ENCODE data around the gene KRTAP9-4.
"Not testable (repeated sequence)": the region's sequence is repeated elsewhere in the genome, so short reads cannot be mapped to it uniquely, and the experiment has no call there.

KRTAP9-4 gene, protein sequence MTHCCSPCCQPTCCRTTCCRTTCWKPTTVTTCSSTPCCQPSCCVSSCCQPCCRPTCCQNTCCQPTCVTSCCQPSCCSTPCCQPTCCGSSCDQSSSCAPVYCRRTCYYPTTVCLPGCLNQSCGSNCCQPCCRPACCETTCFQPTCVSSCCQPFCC

DNA sequence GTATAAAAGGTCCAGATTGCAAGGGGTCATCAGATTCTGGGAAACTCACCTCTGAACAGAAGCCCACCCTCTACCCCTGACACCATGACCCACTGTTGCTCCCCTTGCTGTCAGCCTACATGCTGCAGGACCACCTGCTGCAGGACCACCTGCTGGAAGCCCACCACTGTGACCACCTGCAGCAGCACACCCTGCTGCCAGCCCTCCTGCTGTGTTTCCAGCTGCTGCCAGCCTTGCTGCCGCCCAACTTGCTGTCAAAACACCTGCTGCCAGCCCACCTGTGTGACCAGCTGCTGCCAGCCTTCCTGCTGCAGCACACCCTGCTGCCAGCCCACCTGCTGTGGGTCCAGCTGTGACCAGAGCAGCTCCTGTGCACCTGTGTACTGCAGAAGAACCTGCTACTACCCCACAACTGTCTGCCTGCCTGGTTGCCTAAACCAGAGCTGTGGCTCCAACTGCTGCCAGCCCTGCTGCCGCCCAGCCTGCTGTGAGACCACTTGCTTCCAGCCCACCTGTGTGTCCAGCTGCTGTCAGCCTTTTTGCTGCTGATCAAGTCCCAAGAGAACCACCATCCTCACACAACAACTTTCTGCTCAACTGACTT, at the start of gene KRTAP9-4:
Gene KRTAP9-4 (plus strand): TSS at position 51 of the 604 bp plus-strand sequence. CDS start 34 bp downstream, at position 85.
- DNase-seq: not testable (repeated sequence)

DNA sequence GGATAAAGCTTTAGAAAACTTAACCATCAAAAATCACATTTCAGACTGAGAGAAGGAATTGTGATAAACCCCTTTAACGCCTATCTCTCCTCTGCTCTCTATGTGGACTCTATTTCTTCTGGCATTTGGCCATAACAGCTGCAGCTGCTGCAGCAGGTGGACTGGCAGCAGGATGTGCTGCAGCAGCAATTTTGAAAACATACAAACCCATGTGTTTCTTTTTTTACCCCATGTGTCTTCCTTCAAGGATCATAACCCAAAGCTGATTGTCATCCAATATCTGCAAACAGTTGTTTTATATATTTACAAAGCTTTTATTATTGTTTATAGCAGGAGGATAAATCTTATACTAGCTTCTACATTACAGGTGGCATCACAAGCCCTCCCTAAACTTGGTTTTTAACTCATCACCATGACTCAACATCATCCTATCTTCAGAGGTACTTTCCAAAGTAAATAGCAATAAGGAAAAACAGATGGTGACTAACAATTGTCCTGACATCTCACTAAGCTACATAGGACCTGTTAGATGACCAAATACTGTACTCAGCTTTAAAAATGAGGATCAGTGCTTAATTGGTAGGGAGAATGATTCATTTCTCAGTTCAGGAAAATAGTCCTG, 37.5 kb upstream of the KRTAP9-4 start:
- no peak for DNase-seq

DNA sequence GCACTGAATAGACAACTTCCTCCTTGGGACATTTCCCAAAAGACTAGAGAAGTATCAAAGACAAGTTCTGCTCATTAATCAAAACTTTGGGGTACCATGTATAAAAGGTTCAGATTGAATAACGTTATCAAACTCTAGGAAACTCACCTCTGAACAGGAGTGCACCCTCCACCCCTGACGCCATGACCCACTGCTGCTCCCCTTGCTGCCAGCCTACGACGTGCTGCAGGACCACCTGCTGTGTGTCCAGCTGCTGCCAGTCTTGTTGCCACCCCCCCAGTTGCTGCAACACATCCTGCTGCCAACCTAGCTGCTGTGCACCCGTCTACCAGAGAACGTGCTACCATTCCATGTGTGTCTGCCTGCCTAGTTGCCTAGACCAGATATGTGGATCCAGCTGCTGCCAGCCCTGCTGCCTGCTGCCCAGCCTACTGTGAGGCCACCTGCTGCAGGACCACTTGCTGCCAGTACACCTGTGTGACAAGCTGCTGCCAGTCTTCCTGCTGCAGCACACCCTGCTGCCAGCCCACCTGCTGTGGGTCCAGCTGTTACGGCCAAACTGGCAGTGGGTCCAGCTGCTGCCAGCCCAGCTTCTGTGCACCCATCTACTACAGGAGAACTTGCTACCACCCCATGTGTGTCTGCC, 36.8 kb upstream of the KRTAP9-4 start:
- DNase-seq: no peak

DNA sequence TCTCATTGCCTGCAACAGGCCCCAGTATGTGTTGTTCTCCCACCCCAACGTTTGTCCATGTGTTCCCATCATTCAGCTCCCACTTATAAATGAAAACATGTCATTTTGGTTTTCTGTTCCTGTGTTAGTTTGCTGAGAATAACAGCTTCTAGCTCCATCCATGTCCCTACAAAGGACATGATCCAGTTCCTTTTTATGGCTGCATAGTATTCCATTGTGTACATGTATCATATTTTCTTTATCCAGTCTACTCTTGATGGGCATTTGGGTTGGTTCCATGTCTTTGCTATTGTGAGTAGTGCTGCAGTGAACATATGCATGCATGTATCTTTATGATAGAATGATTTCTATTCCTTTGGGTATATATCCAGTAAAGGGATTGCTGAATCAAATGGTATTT, 33.8 kb upstream of the KRTAP9-4 start:
- DNase-seq: no peak

DNA sequence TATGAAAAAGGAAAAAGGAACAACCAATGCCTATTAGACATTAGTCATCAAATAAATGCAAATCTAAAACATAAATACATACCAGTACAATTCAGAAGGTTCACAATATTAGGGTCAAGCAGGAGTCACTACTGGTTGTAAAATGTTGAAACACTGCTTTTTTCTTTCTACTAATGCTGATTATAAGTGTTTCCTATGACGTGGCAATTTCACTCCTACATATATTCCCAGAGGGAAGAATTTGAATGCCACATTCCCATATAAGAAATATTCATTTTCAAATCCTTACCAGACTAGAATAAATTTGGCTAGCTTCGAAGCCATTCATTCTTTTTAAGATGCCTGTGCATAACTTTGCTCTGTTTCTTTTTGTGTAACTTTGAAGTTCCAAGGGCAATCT, 25.7 kb upstream of the KRTAP9-4 start:
- DNase-seq: no peak

DNA sequence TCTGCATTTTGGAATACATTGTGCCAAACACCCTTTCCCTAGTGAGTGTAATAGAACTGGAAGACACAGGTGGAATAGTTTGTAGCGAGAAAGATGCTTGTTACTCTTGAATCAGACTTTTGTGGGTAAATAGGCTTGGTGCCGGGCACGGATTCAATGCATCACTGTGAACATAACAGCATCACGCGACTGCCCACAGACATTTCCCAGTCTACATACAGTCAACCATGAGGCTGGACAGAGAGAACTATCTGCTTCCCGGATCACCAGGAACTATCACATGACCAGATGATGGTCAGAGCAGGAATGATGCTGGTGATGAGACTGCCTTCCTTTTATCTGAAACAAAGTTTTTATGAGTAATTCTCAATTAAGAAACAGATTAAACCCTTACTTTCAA, 23.4 kb upstream of the KRTAP9-4 start:
- no peak for DNase-seq

DNA sequence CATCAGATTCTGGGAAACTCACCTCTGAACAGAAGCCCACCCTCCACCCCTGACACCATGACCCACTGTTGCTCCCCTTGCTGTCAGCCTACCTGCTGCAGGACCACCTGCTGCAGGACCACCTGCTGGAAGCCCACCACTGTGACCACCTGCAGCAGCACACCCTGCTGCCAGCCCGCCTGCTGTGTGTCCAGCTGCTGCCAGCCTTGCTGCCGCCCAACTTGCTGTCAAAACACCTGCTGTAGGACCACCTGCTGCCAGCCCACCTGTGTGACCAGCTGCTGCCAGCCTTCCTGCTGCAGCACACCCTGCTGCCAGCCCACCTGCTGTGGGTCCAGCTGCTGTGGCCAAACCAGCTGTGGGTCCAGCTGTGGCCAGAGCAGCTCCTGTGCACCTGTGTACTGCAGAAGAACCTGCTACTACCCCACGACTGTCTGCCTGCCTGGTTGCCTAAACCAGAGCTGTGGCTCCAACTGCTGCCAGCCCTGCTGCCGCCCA, 22.8 kb upstream of the KRTAP9-4 start, which contains the start of gene KRTAP9-2:
Gene KRTAP9-2 (plus strand): TSS at position 51 of the 498 bp plus-strand sequence. CDS start 7 bp downstream, at position 58.
- not testable (repeated sequence) for DNase-seq

DNA sequence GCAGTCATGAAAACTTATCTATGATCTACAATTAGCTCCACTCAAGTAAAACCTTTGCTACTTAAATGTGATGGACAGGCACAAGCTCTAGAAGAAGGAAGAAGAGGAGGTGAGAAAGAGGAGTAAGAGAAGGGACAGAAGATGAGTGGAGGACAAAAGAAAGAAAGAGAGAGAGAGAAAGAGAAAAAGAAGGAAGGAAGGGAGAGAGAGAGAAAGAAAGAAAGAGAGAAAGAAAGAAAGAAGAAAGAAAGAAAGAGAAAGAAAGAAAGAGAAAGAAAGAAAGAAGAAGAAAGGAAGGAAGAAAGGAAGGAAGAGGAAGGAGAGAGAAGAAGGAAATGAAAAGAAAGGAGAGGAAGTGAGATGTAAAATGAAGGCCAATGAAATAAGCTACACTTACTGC, 19.4 kb upstream of the KRTAP9-4 start:
- no peak for DNase-seq

DNA sequence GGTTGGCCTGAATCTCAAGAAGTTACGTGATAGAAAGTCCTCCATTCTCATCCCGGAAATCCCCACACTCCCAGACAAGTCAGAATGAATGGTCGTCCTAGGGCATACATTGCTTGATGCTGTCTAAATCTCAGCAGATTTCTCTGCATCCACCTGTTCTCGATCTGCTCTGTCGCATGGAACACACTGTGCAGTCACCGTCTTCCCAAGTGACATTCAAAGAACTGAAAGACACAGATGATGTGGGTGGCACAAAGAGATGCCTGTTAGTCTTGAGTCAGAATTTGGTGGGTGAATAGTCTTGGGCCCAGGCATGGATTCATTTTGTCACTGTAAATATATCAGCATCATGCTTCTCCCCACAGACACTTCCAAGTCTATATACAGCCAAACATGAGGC, 17.8 kb upstream of the KRTAP9-4 start:
- DNase-seq: no peak

DNA sequence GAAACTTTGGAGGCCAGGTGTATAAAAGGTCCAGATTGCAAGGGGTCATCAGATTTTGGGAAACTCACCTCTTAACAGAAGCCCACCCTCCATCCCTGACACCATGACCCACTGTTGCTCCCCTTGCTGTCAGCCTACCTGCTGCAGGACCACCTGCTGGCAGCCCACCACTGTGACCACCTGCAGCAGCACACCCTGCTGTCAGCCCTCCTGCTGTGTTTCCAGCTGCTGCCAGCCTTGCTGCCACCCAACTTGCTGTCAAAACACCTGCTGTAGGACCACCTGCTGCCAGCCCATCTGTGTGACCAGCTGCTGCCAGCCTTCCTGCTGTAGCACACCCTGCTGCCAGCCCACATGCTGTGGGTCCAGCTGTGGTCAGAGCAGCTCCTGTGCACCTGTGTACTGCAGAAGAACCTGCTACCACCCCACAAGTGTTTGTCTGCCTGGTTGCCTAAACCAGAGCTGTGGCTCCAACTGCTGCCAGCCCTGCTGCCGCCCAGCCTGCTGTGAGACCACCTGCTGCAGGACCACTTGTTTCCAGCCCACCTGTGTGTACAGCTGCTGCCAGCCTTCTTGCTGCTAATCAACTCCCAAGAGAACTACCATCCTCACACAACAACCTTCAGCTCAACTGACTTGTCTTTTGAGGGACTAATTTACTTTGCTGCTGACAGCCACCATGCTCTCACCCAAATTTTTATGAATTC, 16.9 kb upstream of the KRTAP9-4 start, which contains the start of gene KRTAP9-3:
Gene KRTAP9-3 (plus strand): TSS at position 51 of the 707 bp plus-strand sequence. CDS start 53 bp downstream, at position 104.
- DNase-seq: not testable (repeated sequence)

DNA sequence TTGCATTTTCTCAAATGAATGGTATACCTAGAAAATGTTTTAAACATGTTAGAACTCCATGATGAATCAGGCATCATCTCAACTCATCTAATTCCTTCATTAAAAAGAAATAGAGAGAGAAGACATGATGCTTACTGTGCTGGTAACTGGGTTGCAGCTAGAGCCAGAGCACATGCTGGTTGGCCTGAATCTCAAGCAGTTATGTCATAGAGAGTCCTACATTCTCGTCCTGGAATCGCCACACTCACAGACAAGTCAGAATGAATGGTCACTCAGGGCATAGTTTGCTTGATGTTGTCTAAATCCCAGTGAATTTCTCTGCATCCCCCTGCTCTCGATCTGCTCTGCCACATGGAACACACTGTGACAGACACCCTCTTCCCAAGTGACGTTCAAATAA, 12.4 kb upstream of the KRTAP9-4 start:
- DNase-seq: not testable (repeated sequence)

DNA sequence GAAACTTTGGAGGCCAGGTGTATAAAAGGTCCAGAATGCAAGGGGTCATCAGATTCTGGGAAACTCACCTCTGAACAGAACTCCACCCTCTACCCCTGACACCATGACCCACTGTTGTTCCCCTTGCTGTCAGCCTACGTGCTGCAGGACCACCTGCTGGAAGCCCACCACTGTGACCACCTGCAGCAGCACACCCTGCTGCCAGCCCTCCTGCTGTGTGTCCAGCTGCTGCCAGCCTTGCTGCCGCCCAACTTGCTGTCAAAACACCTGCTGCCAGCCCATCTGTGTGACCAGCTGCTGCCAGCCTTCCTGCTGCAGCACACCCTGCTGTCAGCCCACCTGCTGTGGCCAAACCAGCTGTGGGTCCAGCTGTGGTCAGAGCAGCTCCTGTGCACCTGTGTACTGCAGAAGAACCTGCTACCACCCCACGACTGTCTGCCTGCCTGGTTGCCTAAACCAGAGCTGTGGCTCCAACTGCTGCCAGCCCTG, 11.5 kb upstream of the KRTAP9-4 start, which contains the start of gene KRTAP9-8:
Gene KRTAP9-8 (plus strand): TSS at position 51 of the 489 bp plus-strand sequence. CDS start 53 bp downstream, at position 104.
- not testable (repeated sequence) for DNase-seq

DNA sequence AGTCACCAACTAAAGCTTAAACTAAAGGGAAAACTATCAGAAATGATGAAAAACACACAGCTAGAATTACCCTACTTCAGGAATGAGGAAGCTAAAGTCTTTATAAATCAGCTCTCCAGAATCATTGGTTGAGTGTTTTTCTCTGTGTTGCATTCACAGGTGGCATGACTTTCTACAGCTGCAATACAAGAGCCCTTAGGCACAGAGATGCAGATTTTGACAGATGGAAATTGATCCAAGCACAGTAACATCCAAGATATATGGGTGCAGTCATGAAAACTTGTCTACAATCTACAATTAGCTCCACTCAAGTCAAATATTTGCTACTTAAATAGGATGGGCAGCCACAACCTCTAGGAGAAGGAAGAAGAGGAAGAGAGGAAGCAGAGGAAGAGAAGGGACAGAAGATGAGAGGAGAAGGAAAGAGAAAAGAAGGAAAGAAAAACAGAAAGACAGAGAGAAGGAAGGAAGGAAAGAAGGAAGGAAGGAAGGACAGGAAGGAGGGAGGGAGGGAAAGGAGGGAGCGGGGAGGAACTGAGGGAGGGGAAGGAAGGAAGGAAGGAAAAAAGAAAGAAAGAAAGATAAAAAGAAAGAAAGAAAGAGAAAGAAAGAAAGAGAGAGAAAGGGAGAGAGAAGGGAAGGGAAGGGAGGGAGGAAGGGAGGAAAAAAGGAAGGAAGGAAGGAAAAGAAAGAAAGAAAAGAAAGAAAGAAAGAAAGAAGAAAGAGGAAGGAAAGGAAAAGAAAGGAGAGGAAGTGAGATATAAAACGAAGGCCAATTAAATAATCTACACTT, 2.3 kb upstream of the KRTAP9-4 start:
- not testable (repeated sequence) for DNase-seq

DNA sequence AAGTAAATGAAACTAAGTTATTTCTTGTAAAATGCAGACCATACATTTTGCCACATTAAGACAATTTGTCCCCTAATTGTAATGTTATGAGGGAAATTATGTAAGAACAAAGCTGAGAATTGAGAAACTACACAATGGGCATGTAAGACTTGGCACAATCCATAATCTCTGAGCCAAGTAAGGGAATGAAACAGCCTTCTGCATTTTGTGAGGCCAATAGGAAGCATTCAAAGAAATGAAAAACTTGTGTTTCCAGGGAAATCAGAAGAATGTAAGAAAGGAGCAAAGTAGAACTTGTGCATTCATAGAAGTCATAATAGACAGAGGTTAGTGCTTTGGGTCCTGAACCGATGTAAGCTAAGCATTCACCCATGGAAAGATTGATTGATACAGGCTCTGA, 1.8 kb downstream of the KRTAP9-4 start:
- no peak for DNase-seq

DNA sequence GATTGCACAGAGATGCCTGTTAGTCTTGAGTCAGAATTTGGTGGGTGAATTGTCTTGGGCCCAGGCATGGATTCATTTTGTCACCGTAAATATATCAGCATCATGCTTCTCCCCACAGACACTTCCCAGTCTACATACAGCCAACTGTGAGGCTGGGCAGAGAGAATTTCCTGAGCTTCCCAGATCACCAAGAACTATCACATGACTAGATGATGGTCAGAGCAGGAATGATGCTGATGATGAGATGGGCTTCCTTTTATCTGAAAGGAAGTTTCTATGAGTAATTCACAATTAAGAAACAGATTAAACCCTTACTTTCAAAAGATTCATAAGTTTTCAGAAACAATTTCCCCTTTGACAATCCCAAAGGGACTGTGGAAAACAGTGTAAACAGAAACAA, 5.4 kb downstream of the KRTAP9-4 start:
- DNase-seq: no peak

DNA sequence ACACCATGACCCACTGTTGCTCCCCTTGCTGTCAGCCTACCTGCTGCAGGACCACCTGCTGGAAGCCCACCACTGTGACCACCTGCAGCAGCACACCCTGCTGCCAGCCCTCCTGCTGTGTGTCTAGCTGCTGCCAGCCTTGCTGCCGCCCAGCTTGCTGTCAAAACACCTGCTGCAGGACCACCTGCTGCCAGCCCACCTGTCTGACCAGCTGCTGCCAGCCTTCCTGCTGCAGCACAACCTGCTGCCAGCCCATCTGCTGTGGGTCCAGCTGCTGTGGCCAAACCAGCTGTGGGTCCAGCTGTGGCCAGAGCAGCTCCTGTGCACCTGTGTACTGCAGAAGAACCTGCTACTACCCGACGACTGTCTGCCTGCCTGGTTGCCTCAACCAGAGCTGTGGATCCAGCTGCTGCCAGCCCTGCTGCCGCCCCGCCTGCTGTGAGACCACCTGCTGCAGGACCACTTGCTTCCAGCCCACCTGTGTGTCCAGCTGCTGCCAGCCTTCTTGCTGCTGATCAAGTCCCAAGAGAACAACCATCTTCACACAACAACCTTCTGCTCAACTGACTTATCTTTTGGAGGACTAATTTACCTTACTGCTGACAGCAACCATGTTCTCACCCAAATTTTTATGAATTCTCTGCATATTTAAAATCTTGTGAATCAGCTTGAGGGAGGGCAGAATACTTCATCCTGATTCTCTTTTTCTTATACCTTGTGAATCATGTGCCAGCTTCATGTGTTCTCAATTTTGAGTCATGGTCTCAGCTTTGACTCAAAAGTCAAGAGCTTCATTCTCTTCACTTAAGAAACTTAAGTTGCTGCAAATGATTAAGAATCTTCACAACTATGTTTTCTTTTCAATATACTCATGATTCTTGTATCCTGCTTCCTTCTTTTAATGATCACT, 6.1 kb downstream of the KRTAP9-4 start, which contains the start of gene KRTAP9-9:
Gene KRTAP9-9 (plus strand): TSS at position 4 of the 910 bp plus-strand sequence.
- DNase-seq: not testable (repeated sequence)

DNA sequence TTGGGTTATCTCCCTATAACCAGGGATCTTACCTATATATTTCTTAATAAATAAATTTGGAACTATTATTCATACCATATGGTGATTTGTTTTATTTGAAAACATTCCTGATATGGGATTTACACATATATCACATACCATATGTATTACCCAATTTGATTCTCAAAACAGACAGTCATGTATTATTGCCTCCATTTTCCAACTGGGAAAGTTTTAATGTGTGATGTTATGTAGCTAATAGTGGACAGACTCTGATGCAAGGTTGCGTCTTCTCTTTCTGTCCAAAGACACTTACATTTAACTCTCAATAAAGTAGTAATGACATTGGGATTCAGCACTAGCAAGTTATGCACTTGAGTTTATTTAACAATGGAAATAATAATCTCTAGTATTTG, 6.8 kb downstream of the KRTAP9-4 start:
- no peak for DNase-seq

DNA sequence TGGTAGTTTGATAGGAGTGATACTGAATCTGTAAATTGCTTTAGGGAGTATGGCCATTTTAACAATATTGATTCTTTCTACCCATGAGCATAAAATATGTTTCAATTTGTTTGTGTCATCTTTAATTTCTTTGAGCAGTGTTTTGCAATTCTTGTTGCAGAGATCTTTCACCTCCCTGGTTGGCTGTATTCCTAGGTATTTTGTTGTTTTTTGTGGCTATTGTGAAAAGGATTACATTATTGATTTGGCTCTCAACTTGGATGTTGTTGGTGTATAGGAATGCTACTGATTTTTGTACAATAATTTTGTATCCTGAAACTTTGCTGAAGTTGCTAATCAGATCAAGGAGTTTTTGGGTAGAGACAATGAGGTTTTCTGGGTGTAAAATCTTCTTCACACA, 8.9 kb downstream of the KRTAP9-4 start:
- DNase-seq: no peak

DNA sequence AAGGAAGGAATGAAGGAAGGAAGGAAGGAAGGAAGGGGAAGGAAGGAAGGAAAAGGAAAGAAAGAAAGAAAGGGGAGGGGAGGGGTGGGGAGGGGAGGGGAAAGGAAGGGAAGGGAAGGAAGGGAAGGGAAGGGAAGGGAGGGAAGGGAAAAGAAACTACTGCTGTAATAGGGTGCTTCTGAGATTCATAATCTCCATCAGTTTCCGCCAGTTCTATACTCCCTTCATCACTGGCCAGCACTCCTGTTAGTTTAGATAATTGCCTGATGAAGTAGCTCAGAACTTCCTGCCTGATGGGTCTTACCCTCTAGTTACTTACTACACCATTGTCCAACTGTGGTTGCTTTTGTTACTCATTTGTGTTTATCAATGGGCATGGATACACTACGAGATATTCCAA, 13.7 kb downstream of the KRTAP9-4 start:
- DNase-seq: no peak

DNA sequence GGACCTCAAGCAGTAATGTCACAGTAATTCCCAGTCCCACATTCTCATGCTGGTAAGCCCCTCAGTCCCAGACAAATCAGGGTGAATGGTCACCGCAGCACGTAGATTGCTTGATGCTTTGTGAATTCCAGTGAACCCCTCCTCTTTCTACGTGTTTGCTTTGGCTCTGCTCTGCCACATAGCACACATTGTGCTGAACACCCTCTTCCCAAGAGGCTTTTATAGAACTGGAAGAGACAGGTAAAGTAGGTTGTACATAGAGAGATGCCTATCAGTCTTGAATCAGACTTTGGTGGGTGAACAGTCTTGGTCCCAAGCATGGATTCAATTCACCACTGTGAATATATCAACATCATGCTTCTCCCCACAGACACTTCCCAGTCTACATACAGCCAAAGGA, 15.1 kb downstream of the KRTAP9-4 start:
- DNase-seq: no peak

Measured in hematopoietic multipotent progenitor cell treated with erythropoietin and hydrocortisone succinate and interleukin-3 and kit ligand, for 4 days (in vitro differentiated cells).